Occipital lobe (tissue), 2 donors: ENCODE results near the gene SAP30. TPM values are rescaled to one million over a fixed set of nuclear protein-coding genes. Genes with fewer than 3 reads are reported as not detected.

Experiments
- DNase-seq: peaks from one replicate; lab custom pipeline; 2025; lab: John Stamatoyannopoulos, UW
- total RNA-seq: library from RNA; depleted of rRNA; stranded (reverse); fragments of >200 nt; gene quantifications from one replicate; pipeline ENCODE4 v1.2.3, GENCODE V29; 2014

Gene SAP30
- total RNA-seq, 1 donor from 2014 or later, result 24.5 TPM

- no peak for DNase-seq
These were observed 3.5 kb upstream of the SAP30 start for GRCh38 chr4:173367285-173367684.

- DNase-seq, result no peak
These were observed 2.8 kb upstream of the SAP30 start for GRCh38 chr4:173367946-173368345.

- DNase-seq, result no peak
These were observed 651 bp upstream of the SAP30 start for GRCh38 chr4:173370130-173370476.

- DNase-seq, result peak; percentile 72
These were observed 788 bp downstream of the SAP30 start for GRCh38 chr4:173371292-173372192.

- DNase-seq, result no peak
These were observed 3.8 kb downstream of the SAP30 start for GRCh38 chr4:173374588-173374987.

- no peak for DNase-seq
These were observed 9.2 kb downstream of the SAP30 start for GRCh38 chr4:173379929-173380328.

GRCh38 chr4:173380987-173381386 is 10.2 kb downstream of the SAP30 start:
- DNase-seq, result no peak

- DNase-seq, result no peak
These were observed 10.9 kb downstream of the SAP30 start for GRCh38 chr4:173381610-173382009.

- no peak for DNase-seq
These were observed 11.6 kb downstream of the SAP30 start for GRCh38 chr4:173382349-173382748.

- DNase-seq, result no peak
These were observed 16.0 kb downstream of the SAP30 start for GRCh38 chr4:173386751-173387150.

GRCh38 chr4:173391701-173392100 is 20.9 kb downstream of the SAP30 start:
- no peak for DNase-seq

- DNase-seq, result no peak
These were observed 26.9 kb downstream of the SAP30 start for GRCh38 chr4:173397604-173398003.

GRCh38 chr4:173398220-173398619 is 27.5 kb downstream of the SAP30 start:
- DNase-seq, result no peak

GRCh38 chr4:173398779-173399415 is 28.1 kb downstream of the SAP30 start, which contains the start of gene SCRG1:
Gene SCRG1, minus strand, starts transcription at chr4:173399116. Its CDS starts 7,702 bp downstream, at chr4:173391414.
- peak; percentile 41 for DNase-seq

- DNase-seq, result no peak
These were observed 30.3 kb downstream of the SAP30 start for GRCh38 chr4:173401063-173401462.

GRCh38 chr4:173403051-173403450 is 32.3 kb downstream of the SAP30 start:
- DNase-seq, result no peak

GRCh38 chr4:173404296-173404865 is 33.6 kb downstream of the SAP30 start:
- no peak for DNase-seq

- DNase-seq, result no peak
These were observed 35.3 kb downstream of the SAP30 start for GRCh38 chr4:173405840-173406606.

- peak; percentile 32 for DNase-seq
These were observed 39.3 kb downstream of the SAP30 start for GRCh38 chr4:173410079-173410478.

- no peak for DNase-seq
These were observed 40.4 kb downstream of the SAP30 start for GRCh38 chr4:173411106-173411693.

- DNase-seq, result no peak
These were observed 42.3 kb downstream of the SAP30 start for GRCh38 chr4:173413036-173413435.
